HPDE6-E6E7 (cell line): ENCODE measurements around the gene ANKFN1.

Experiments
- DNase-seq: peaks from one replicate; pipeline ENCODE4 v3.0.0; 2011; ENCODE audit warnings: missing footprints; ENCODE audit errors: extremely low spot score

The ANKFN1 gene

DNA sequence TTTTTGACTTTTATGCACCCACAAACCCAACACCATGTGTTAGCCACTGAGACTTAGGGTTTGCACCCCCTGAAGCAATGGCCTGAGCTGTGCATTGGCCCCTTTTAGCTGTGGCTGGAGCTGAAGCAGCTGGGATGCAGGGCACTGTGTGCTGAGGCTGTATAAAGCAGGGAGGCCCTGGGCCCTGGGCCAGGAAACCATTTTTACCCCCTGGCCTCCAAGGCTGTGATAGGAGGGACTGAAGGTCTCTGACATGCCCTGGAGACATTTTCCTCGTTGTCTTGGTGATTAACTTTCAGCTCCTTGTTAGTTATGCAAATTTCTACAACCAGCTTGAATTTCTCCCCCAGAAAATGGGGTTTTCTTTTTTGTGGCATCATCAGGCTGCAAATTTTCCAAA is 6.7 kb upstream of the ANKFN1 start:
- DNase-seq: no peak

GRCh38 chr17:56148333-56148732 is 4.9 kb upstream of the ANKFN1 start:
- no peak for DNase-seq

- no peak for DNase-seq
Measured at GRCh38 chr17:56149266-56150036, 3.8 kb upstream of the ANKFN1 start.

DNA sequence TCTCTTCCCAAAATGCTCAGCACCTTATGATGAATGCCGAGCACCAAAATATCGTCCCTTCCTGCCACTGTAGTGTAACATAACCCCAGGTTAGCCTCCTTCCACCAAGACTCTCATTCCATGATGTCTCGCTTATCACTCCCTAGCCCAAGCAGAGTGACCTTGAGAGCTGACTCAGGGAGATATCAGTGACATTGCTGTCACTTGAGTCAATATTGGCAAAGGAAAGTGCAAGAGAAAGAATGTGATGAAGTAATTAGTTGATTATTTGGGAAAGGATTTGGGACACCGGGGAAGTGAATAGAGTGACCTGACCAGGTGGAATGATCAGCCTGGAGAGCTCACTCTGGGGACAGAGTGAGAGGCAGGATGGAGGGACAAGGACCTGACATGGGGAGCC is 2.6 kb upstream of the ANKFN1 start:
- DNase-seq: no peak

GRCh38 chr17:56157845-56158244 is 4.6 kb downstream of the ANKFN1 start:
- no peak for DNase-seq

- no peak for DNase-seq
Measured at GRCh38 chr17:56158344-56158743, 5.1 kb downstream of the ANKFN1 start.

DNA sequence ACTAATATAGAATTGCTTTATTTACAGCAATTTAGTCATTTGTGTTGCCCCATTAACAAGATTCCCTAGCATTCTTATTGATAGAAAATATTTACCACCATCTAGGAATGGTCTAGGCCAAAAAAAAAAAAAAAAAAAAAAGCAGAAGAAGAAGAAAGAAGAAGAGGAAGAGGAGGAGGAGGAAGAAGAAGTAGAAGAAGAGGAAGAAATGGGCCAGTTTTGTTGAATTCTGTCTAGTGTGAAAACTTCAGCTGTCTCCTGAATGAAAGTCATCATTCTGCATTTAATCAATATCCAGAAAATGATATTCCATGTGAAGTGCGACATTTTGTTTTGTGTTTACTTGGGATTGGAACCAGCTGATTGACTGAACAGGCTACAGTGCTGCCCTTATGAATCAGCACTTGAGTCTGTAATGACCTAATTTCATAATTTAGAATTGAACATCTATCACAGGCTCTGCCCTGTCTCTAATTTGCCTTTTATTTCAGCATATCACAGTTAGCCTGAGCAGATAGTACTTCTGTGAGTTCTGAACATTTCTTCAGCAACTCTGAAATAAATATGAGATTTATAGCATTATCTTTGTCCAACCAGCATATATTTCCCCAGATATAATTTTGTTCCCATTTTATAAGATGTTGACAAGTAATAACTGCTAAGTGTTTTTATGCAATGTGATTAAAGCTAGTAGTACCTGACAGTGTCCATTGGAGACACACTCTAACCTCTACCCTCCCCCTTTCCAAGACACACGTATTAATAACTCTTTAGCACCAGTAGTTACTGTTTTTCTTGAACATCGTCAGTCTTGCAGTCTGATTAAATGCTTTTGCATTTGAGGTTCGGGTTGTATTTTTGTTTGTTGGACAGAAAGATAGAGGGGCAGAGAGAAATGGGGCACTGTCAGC is 5.9 kb downstream of the ANKFN1 start:
- no peak for DNase-seq

- DNase-seq: no peak
Measured at GRCh38 chr17:56159826-56160380, 6.6 kb downstream of the ANKFN1 start.

GRCh38 chr17:56160422-56160821 is 7.1 kb downstream of the ANKFN1 start:
- DNase-seq: no peak

GRCh38 chr17:56165072-56165641 is 11.9 kb downstream of the ANKFN1 start:
- no peak for DNase-seq

DNA sequence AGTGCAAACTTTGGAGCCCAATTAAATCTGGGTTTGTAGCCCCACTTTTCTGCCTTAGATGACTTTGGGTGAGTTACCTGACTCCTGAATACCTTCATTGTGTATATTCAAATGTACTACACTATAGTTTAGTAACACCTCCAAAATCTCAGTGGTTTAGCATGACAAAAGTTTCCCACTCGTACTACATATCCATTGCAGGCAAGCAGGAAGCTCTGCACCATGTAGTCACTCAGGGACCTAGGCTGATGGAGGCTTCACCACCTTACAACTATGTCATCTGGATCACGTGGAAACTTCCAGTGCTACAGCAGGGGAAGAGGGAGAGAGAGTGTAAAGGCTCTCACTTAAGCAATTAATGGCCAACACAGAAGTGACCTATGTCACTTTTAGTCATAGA is 14.2 kb downstream of the ANKFN1 start:
- DNase-seq: no peak

DNA sequence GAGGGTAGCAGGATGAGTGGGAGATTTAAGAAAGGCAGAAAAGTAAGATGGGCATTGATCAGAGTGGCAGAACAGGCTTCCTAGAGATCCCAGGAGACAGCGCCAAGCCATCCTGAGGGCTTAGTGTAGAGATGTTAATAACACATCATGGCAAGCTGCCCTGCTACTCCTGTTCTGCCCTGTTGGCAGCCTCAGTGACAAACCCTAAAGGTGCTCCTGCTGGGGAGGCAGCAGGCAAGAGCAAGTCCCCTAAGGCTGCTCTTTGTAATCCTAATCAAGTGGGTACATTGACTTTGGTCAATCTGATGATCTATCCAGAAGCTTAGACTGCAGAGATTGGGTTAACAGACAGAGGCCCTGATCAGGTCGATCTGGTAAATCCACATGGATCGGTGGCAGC is 16.3 kb downstream of the ANKFN1 start:
- DNase-seq: no peak

- no peak for DNase-seq
Measured at GRCh38 chr17:56171186-56171959, 18.1 kb downstream of the ANKFN1 start.

GRCh38 chr17:56172517-56172982 is 19.3 kb downstream of the ANKFN1 start:
- DNase-seq: no peak

DNA sequence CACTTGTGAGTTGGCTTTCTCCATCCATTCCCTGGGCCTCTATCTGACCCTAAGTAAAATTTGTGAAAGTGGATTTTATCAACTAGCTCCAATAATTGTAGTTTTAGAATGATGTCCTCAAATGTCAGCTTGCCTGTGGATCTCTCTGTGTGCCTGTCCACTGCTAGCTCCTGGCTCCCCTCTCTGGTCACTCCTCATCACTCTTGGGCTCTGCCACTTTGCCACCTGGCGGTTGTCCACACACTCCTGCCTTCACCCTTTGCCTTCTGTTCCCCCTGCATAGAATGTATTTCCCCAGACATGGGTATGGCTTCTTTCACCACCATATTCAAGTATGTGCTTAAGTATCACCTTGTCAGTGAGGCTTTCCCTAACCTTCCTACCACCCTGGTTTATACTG is 19.8 kb downstream of the ANKFN1 start:
- DNase-seq: no peak

DNA sequence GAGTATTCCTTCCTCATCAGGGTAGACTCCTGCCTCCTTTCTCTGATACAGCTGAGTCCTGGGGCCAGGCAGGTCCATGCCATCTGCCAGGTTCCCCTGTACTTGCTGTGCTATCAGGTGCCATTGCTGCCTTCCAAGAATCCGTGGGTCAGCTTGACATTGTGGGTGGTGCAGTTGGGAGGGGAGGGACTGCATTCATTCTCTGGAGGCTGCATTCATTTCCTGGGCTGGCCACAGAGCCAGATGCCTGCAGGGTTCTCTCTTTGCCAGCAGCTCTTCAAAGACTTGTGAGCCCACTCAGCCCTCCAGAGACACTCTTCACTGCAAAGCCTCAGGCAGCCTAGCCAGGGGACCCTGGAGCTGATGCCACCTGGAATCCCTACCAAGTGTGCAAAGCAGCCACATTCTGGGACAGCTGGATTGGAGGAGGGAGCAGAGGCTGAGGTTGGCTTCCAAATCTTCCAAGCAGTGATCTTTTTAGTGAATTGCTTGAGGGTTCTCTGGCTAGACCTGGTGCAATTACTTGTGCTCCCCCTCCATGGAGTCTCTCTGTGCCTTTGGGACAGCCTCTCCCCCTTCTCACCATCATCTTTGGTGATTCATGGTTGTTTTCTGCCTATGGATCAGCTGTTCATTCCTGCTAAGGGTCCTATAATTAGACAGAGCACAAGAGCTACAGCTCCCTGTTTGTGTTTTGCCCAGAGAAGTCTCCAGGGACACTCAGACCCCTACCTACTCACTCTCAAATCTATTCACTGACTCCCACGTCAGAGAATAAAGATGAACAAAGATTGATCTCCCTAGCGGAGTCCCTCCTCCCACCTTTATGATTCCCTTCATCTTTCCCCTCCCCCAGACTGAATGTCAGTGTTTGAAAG is 20.9 kb downstream of the ANKFN1 start:
- no peak for DNase-seq

GRCh38 chr17:56175299-56175955 is 22.2 kb downstream of the ANKFN1 start:
- no peak for DNase-seq

- DNase-seq: no peak
Measured at GRCh38 chr17:56176091-56176490, 22.8 kb downstream of the ANKFN1 start.

DNA sequence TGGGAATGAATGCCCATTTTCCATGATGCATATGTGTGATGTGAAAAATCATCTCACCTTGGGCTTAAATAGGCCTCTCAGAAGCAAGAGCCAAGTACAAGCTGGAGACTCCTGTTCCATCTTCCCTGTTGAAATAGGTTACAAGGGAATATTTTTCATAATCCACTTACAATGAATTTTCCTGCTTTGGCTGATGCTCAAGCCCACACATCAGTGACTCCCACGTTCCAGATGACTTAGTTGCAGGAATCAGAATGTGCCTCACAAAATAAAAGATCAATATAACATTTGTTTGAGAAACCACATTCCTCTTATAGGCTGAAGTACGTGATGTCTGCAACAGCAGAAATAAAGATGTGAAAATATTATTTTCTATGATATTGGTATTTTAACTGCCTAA is 24.1 kb downstream of the ANKFN1 start:
- DNase-seq: no peak

GRCh38 chr17:56178203-56178602 is 24.9 kb downstream of the ANKFN1 start:
- no peak for DNase-seq
